ENCODE results near the gene CES4A. TPM values are rescaled to one million over a fixed set of nuclear protein-coding genes. Genes with fewer than 3 reads are reported as not detected.

Gene CES4A
- total RNA-seq, 1 donor from 2014 or later: 4.6 TPM

DNA sequence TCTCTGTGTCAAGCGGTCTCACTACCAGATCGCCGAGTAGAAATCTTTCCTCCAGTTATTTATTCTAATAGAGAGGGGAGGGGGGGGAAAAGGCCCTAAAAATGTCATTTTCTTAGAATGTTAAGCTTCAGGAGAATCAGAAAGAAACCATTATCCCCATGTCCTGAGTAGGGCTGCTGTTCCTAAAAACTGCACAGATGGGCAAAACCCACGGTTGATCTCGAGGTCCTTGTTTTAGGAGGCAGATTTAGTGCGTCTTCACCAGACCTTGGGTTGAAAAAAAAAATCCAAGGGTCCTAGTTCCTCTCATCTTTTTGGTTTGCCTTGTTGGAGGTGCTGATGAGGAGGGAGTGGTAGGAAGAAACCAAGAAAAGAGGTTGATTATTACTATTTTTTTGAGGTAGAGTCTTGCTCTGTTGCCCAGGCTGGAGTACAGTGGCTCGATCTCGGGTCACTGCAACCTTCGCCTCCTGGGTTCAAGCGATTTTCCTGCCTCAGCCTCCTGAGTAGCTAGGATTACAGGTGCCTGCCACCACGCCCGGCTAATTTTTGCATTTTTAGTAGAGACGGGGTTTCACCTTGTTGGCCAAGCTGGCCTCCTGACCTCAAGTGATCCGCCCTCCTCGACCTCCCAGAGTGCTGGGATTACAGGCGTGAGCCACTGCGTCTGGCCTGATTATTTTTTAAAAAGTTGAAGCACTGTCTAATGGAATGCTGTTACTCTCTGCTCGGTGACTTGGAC is 42.0 kb downstream of the CES4A start:
- Mint-ChIP-seq H3K4me3 (ENCODE audit: low read depth) (peak overlapping the region; percentile 84), H3K27me3 (no peaks in the 10 kb centered on the region), H3K9me3 (ENCODE audit: low read depth) (no peaks in the 10 kb centered on the region), H3K27ac (peak overlapping the region; percentile 94), H3K36me3 (ENCODE audit: insufficient read depth) (peaks cover 6% of the 10 kb centered on the region), H3K4me1 (ENCODE audit: low read depth) (peaks cover 20% of the 10 kb centered on the region)
- no peak for DNase-seq (ENCODE audit: low spot score, unreplicated experiment)
- TF ChIP-seq, protein P1, sequence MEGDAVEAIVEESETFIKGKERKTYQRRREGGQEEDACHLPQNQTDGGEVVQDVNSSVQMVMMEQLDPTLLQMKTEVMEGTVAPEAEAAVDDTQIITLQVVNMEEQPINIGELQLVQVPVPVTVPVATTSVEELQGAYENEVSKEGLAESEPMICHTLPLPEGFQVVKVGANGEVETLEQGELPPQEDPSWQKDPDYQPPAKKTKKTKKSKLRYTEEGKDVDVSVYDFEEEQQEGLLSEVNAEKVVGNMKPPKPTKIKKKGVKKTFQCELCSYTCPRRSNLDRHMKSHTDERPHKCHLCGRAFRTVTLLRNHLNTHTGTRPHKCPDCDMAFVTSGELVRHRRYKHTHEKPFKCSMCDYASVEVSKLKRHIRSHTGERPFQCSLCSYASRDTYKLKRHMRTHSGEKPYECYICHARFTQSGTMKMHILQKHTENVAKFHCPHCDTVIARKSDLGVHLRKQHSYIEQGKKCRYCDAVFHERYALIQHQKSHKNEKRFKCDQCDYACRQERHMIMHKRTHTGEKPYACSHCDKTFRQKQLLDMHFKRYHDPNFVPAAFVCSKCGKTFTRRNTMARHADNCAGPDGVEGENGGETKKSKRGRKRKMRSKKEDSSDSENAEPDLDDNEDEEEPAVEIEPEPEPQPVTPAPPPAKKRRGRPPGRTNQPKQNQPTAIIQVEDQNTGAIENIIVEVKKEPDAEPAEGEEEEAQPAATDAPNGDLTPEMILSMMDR (IDR thresholded peaks at IDR 0.05; ENCODE audit: unreplicated experiment): no peak

DNA sequence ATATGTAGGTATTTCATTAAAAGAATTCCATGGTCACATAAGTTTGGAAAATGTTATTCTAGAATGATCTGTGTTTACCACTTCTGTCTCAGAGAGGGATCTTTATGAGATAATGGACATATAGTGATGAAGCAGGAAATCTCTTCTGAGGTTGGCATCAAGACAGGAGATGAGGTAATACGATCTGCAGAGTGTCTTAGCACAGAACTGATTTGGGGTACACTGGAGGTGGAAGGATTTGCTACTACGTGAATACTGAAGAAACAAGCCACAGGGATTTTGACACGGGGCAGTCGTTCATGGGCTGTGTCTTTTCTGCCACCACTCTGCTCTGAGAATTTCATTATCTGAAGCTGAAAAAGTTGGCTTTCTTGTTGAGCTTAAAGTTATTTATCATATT is 46.1 kb downstream of the CES4A start:
- no peaks in the 10 kb centered on the region for H3K9me3 Mint-ChIP-seq (ENCODE audit: low read depth)
- H3K4me3 Mint-ChIP-seq (ENCODE audit: low read depth): no peak overlapping the region
- H3K36me3 Mint-ChIP-seq (ENCODE audit: insufficient read depth): peaks cover 8% of the 10 kb centered on the region
- DNase-seq (ENCODE audit: low spot score, unreplicated experiment): no peak
- TF ChIP-seq, protein P1 (IDR thresholded peaks at IDR 0.05; ENCODE audit: unreplicated experiment): no peak
- H3K4me1 Mint-ChIP-seq (ENCODE audit: low read depth): peaks cover 24% of the 10 kb centered on the region
- H3K27me3 Mint-ChIP-seq: no peaks in the 10 kb centered on the region
- H3K27ac Mint-ChIP-seq: peak overlapping the region; percentile 25

DNA sequence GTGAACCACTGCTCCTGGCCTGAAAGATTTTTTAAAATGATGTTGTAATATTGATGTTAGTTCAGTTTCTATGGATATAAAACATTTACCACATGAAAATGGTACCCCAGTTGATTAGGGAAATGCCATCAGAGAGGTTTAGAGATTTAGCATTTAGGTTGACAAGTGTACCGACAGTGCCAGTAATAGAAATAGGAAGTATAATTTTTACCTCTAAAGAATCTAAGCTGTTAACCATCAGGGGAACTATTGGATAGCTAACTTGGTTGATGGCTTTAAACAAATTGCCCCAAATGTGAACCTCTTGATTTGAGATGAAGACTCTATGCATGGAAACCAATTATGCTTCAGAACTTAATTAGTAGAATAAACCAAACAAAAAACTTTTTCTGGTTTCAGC is 47.0 kb downstream of the CES4A start:
- peaks cover 8% of the 10 kb centered on the region for H3K36me3 Mint-ChIP-seq (ENCODE audit: insufficient read depth)
- no peak overlapping the region for H3K4me3 Mint-ChIP-seq (ENCODE audit: low read depth)
- no peak for DNase-seq (ENCODE audit: low spot score, unreplicated experiment)
- peak overlapping the region; percentile 62 for H3K27ac Mint-ChIP-seq
- no peaks in the 10 kb centered on the region for H3K27me3 Mint-ChIP-seq
- TF ChIP-seq, protein P1 (IDR thresholded peaks at IDR 0.05; ENCODE audit: unreplicated experiment): no peak
- no peaks in the 10 kb centered on the region for H3K9me3 Mint-ChIP-seq (ENCODE audit: low read depth)
- H3K4me1 Mint-ChIP-seq (ENCODE audit: low read depth): peaks cover 21% of the 10 kb centered on the region

DNA sequence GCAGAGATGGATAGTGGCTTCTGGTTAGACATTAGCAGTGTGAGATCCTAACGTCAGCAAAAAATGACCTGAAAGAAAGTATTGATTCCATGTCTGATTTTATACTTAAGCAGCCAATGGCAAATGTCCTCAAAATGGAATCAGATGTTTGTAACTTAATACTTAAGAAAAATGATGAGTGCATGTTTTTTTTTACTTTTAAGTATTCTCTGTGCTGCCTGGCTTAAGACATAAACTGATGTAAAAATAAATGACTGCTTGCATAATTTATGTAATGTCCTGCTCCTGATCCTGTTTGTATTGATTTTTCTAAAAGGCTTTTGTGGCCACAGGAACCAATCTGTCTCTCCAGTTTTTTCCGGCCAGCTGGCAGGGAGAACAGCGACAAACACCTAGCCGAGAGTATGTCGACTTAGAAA is 47.9 kb downstream of the CES4A start:
- TF ChIP-seq, protein P1 (IDR thresholded peaks at IDR 0.05; ENCODE audit: unreplicated experiment): no peak
- Mint-ChIP-seq H3K27me3 (no peaks in the 10 kb centered on the region), H3K4me3 (ENCODE audit: low read depth) (peak overlapping the region; percentile 34), H3K36me3 (ENCODE audit: insufficient read depth) (peaks cover 15% of the 10 kb centered on the region), H3K27ac (peak overlapping the region; percentile 88), H3K4me1 (ENCODE audit: low read depth) (peaks cover 17% of the 10 kb centered on the region), H3K9me3 (ENCODE audit: low read depth) (no peaks in the 10 kb centered on the region)
- no peak for DNase-seq (ENCODE audit: low spot score, unreplicated experiment)

DNA sequence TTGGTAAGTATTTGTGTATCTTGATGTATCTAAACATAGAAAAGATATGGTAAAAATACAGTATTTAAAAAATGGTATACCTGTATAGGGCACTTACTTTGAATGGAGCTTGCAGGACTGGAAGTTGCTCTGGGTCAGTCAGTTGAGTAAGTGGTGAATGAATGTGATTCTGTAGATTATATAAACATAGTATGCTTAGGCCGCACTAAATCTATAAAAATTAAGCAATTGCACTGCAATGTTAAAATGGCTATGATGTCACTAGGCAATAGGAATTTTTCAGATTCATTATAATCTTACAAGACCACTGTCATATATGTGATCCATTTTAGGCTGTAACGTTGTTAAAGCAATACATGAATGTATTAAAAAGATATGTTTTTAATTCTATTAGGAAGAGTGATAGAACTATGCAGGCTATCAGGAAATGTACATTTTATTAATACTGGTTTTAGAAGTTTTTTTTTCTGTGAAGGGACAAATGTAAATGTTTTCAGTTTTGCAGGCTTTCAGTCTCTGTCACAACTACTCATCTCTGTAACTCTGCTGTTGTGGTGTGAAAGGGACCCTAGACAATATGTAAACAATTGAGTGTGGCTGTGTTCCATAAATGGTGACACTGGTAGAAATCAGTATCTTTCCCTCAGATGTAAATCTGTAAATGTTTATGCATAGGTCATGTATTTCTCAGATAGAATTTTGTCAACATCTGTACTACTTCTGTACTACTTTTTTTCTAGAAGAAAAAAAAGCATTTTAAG is 51.1 kb downstream of the CES4A start:
- TF ChIP-seq, protein P1 (IDR thresholded peaks at IDR 0.05; ENCODE audit: unreplicated experiment): no peak
- no peak for DNase-seq (ENCODE audit: low spot score, unreplicated experiment)
- no peak overlapping the region for H3K4me3 Mint-ChIP-seq (ENCODE audit: low read depth)
- H3K4me1 Mint-ChIP-seq (ENCODE audit: low read depth): peaks cover 12% of the 10 kb centered on the region
- H3K36me3 Mint-ChIP-seq (ENCODE audit: insufficient read depth): peaks cover 13% of the 10 kb centered on the region
- H3K27me3 Mint-ChIP-seq: no peaks in the 10 kb centered on the region
- no peak overlapping the region for H3K27ac Mint-ChIP-seq
- no peaks in the 10 kb centered on the region for H3K9me3 Mint-ChIP-seq (ENCODE audit: low read depth)
